Measurements from ENCODE around the gene BRCA1.

Gene BRCA1

DNA sequence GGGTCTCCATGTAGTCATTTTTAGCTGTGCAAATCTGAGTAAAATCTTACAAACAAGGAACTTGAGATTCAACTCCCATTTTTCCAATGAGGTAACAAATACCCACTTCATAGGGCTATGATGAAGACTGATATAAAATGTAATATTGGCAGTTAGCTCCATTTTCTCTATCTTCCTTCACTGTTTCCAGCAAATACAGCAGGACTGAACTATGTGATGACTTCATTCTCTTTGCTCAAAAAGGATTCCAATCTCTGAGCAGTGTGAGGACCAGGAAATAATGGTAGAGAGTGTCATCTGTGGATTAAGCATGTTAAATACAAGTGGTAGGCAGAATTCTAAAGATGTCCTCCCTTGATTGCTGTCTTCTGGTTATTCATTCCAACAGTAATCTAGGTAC lies 81.9 kb downstream of the BRCA1 start:
- no peak overlapping the region for H3K4me3 ChIP-seq (ENCODE audit: low read length)
- DNase-seq (ENCODE audit: low read depth), result no peak
- TF ChIP-seq CTCF (conservative IDR thresholded peaks at IDR 0.05; ENCODE audit: low read depth, low read length), result no peak

DNA sequence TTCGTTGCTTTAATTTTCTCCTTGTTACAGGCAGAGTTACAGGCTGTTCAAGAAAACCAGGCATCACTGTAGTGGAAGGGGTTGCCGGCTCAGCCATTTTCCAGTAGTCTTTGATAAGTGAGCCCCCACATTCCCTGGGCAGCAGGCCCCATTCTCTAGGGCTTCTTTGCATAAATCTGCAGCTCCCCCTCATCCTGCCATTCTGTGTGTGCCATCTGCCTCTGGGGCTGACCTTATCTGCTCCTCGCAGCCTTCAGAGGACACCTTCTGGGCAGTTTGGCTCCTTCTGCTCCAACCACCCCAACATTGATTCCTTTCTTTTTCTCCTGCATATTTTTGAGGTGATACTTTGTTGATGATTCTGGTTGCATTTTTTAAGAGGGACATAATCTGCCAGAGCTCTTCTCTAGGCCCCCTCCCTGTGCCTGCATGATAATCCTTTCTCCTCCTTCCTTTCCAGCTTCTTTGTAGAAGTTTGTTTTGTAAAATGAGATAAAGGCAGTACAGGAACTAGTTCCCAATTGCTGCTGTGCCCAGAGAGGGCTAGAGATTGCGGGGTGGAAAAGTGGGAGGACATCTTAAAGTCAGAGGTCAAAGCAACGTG lies 83.0 kb downstream of the BRCA1 start:
- no peak for DNase-seq (ENCODE audit: low read depth)
- H3K4me3 ChIP-seq (ENCODE audit: low read length), result no peak overlapping the region
- TF ChIP-seq CTCF (conservative IDR thresholded peaks at IDR 0.05; ENCODE audit: low read depth, low read length), result no peak

- no peak for TF ChIP-seq CTCF (conservative IDR thresholded peaks at IDR 0.05; ENCODE audit: low read depth, low read length)
- no peak overlapping the region for H3K4me3 ChIP-seq (ENCODE audit: low read length)
- no peak for DNase-seq (ENCODE audit: low read depth)
Measured at GRCh38 chr17:43040655-43041054, 84.5 kb downstream of the BRCA1 start.

DNA sequence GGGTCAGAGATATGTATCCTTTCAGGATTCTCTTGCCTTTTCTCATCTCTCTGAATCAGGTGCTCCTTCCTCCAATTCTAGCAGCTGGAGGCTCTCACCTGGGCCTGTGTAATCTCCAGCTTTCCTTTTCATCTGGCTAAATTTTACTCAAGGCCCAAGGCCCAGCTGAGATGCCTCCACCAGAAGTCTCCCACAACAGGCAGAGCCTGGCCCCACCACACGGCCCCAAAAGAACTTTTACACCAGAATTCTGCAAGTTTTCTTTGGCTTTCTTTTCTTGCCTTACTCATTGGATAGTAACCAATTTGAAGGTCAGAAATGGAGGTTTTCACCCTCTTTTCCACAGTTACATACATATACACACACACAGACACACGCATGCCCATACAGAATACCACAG lies 85.5 kb downstream of the BRCA1 start:
- H3K4me3 ChIP-seq (ENCODE audit: low read length), result no peak overlapping the region
- no peak for TF ChIP-seq CTCF (conservative IDR thresholded peaks at IDR 0.05; ENCODE audit: low read depth, low read length)
- DNase-seq (ENCODE audit: low read depth), result no peak

DNA sequence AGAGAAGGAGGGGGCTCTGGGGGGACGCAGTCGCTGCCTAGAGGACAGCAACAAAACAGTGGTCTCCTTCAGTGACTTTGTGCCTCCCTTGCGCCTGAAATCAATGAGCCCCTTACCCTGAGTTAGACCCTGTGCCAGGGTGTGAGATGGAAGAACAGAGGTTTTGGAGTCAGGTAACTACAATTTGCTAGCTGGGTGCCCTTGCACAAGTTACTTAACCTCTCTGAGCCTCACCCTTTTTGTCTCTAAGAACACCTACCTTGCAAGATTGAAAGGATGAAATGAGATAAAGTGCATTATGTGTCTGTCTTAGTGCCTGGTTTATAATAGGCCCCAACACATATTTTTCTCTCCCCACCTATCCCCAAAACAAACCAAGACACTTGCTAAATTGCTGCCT lies 90.3 kb downstream of the BRCA1 start:
- H3K4me3 ChIP-seq (ENCODE audit: low read length), result no peak overlapping the region
- no peak for TF ChIP-seq CTCF (conservative IDR thresholded peaks at IDR 0.05; ENCODE audit: low read depth, low read length)
- DNase-seq (ENCODE audit: low read depth), result no peak

- DNase-seq (ENCODE audit: low read depth), result no peak
- H3K4me3 ChIP-seq (ENCODE audit: low read length), result no peak overlapping the region
- TF ChIP-seq CTCF (conservative IDR thresholded peaks at IDR 0.05; ENCODE audit: low read depth, low read length), result no peak
Measured at GRCh38 chr17:43033948-43034881, 90.9 kb downstream of the BRCA1 start.

GRCh38 chr17:43031666-43032065 lies 93.5 kb downstream of the BRCA1 start:
- no peak for DNase-seq (ENCODE audit: low read depth)
- TF ChIP-seq CTCF (conservative IDR thresholded peaks at IDR 0.05; ENCODE audit: low read depth, low read length), result no peak
- H3K4me3 ChIP-seq (ENCODE audit: low read length), result no peak overlapping the region
